PFSK-1 (cell line): ENCODE data around the gene RGS7.

Experiments
- POLR2AphosphoS5 ChIP-seq: IDR thresholded peaks from 2 replicates; pipeline ENCODE4 v1.6.1; 2012; ENCODE audit warnings: low read depth, mild to moderate bottlenecking, control low read depth, low read length, moderate library complexity
- TAF1 ChIP-seq: IDR thresholded peaks from 2 replicates; pipeline ENCODE4 v1.6.1; 2012; ENCODE audit warnings: low read length, control low read depth, borderline replicate concordance; ENCODE audit not compliant: insufficient read depth

- TF ChIP-seq POLR2AphosphoS5, result no peak
- no peak for TF ChIP-seq TAF1
Measured at GRCh38 chr1:240970253-240970652, 386.8 kb downstream of the RGS7 start.
